ENCODE data around the gene MATN4.
A peak's percentile ranks its signal among the peaks of the same experiment; 100 is the strongest.
"Not testable (repeated sequence)": the region's sequence is repeated elsewhere in the genome, so short reads cannot be mapped to it uniquely, and the experiment has no call there.

Gene MATN4

DNA sequence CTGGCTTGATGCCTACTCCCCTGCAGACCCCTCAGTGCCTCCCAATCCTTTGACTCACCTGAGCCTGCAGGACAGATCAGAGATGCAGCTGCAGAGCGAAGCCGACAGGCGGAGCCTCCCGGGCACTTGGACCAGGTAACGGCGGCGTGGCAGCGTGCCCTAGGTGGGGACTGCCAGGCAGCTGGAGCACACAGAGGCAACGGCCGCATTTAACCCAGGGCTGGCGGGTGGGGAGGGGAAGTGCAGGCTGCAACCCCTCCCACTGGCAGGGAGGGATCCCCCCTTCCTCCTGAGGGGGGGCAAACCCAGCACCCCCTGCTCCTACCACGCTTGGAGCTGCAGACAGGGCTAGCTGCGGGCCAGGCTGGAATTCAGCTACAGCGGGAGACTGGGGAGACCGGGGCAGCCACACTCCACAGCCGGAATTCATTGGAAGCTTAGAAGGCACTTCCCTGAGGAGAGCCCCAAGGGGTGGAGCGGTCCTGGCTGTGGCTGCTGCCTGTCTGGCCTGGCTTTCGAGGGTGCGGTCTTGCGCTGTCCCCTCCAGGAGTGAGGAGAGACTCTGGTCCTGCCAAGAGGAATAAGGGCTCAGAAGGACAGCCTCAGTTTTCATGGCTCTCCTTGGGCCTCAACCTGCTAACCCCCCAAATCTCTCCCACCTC, at the start of gene MATN4:
Gene MATN4 (minus strand): TSS at position 183 of the 662 bp plus-strand sequence. CDS start 2,717 bp downstream, outside the sequence.
- DNase-seq = no peak

GRCh38 chr20:45355209-45356084, 47.3 kb upstream of the MATN4 start:
- DNase-seq = no peak

DNA sequence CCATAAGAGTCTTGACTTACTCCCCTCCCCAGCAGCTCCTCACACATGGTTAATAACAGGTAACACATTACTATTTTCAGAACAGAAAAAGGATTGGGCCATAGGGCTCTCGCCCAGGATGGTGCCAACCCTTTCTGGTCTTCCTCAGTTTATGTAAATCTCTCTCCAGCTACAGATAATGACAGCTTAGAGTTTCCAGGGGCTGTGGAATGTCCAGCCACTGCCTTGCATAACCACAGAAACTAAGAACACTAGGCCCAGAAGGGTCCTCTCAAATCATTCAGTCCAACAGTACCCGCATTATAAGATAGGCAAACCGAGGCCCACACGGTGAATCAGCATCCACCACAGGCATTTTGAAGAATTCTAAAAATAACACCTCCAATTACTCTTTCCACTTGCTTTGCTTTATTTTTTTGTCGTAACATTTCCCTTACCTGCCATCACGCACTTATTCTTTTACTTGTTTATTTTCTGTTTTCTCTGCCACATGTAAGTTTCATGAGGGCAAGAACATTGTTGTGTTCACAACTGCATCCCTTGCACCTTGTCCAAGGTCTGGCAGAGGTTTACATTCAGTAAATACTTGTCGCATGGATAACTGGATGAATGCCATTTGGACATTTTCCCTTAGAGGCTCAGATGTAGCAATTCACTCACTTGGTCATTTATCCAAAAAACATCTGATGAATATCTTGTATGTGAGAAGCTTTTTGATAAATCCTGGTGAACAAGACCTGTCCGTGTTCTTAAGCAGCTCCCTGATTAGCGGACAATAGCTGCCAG, 46.5 kb upstream of the MATN4 start:
- peak in 1 of 14 donors; percentile 11 for DNase-seq

DNA sequence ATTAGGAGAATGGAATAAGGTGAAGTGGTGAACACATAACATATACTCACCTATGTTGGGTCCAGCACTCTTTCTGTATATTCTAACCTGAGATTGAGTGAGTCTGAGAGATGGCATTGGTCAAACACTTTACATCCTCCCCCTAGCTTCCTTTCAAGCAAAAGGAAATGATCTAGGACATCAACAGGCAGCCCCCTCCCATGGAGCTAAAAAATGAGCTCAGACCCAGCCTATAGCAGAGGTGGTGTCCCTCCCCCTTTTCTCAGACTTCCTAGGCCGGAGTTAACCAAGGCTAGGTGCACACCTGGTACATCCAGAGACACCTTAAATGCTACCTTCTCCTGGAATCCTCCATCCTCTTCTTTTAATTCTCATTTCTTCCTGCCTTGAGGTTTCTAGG, 45.6 kb upstream of the MATN4 start:
- no peak for DNase-seq

- no peak for DNase-seq
Measured at GRCh38 chr20:45352729-45353128, 44.6 kb upstream of the MATN4 start.

DNA sequence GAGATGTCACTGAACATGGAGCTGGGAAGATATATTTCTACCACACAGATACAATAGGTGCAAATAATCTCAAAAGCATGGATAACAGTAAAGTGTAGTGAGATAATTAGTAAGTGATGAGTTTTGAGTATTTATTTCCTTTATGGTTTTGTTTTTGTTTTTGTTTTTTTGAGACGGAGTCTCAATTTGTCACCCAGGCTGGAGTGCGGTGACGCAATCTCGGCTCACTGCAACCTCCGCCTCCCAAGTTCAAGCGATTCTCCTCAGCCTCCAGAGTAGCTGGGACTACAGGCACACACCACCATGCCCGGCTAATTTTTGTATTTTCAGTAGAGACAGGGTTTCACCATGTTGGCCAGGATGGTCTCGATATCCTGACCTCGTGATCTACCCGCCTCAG, 42.7 kb upstream of the MATN4 start:
- not testable (repeated sequence) for DNase-seq

GRCh38 chr20:45350217-45350616, 42.1 kb upstream of the MATN4 start:
- DNase-seq = no peak

DNA sequence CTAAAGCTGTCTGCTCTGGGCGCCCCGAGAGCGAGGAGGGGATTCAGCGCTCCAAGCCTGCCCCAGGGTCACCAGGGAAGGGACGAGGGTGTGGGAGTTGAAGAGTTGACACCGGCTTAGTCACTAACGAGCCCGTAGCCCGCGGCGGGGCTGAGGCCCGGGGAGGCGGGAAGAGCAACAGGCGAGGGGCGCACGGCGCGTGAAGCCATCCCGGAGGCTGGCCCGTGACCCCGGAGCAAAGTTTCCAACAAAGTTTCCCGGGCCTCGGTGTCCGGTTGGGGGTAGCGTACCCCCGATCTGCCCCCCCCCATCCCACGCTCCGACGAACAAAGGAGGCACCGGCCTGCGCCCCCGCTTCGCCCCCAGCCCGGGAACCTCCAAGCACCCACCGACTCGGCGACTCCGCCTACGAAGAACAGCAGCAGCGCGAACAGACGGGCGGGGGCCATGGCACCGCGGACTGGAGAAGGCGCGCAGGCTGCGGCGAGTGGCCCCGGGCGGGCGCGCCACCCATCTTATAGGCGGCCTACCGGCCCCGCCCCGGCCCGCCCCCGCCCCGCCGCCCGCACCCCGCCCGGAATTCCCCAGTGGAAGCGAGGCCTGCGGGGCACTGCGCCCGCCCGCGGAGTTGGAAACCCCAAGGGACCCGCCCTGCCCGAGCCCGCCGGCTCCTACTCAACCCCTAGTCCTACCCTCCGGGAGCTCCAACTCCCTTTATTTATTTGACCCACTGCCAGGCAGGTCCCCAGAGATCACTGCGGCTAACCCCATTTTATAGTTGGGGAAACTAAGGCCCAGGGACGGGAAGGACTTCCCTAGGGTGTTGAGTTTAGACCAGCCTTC, 40.1 kb upstream of the MATN4 start, which contains the start of gene SDC4:
Gene SDC4 (minus strand): TSS at position 489 of the 843 bp plus-strand sequence. CDS start 40 bp downstream, at position 449.
- peak in 6 of 14 donors; percentile 14 to 64 (median 24) for DNase-seq

DNA sequence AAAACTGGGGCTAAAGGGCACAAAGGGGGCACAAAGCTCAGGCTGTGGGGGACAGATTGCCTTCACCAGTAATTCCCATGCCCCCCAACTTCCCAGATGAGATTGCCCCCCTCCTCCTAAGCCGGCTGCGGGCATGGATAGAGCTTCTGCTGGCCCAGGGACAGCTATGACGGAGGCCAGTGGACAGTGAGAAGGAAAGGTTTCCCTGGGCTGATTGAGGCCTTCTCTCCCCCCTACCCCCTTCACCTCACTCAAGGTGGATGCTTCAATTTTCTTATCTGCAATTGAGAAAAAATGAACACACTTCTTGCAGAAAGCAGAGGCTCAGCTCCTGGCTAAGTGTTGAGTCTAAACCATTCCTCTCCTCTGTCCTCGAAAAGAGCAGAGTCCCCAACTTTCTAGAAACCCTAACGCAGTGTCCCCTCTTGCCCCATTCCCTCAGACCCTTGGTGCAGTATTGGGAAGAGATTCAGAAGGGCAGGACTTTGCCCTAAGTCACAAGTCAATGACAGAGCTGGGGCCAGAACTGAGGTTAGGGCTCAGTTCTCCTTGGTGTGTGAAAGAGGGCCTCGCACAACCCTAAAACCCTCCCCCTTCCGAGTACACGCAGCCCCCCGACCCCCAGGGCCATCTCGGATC, 39.3 kb upstream of the MATN4 start:
- DNase-seq = no peak

DNA sequence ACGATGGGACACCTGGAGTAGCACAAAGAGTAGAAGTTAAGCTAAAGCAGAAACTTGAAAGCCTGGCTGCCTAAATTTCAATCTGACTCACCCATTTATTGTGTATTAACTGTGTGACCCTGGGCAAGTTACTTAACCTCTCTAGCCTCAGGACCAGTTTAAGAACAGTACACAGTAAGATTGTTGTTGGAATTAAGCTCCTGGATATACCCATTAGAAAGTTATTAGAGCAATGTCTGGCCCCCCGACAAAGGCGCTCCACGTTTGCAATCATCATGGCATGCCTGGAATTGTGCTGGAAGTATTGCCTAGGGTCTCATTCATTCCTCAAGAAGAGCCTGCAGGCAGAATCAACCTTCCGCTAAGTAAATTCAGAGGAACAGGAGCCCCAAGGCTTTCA, 38.8 kb upstream of the MATN4 start:
- no peak for DNase-seq

GRCh38 chr20:45346291-45346718, 38.2 kb upstream of the MATN4 start:
- no peak for DNase-seq

DNA sequence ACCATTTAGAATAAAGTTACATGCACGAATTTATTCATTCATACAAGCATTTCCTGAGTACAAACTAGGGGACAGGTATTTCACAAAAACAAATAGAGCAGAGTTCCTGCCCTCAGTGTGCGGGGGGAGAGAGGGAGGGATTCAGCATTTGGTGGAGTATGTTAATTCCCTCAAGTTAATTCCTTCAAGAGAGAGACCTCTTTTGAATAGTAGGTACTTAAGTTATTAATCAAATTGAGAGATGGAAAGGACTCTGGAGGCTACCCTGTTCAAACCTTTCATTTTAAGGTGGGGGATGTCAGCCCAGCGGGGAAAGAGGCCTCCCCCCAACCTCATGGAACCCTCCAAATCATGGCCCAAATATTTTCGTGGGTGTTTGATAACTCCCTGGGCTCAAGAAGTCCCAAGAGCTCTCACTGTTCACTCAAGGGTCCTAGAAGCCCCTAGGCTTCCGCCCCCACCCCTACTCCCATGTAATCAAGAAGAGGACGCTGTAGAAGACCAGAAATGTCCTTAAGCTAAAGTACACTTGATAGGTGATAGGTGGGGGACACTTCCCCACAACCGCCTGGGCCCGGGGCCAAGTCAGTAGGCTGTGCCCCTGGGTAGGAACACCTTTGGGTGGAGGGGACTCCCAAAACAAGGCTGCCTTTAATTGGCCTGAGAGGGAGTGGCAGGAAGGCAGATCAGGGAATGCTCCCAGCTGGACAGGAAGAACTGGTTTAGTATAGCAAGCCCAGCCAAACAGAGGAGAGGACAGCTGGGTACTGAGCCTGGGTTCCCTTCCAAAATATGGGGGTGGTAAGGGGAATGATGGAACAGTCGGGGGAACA, 37.2 kb upstream of the MATN4 start:
- peak in 1 of 14 donors; percentile 9 for DNase-seq

- DNase-seq = peak in 10 of 14 donors; percentile 9 to 80 (median 56)
Measured at GRCh38 chr20:45344168-45344860, 36.2 kb upstream of the MATN4 start.

DNA sequence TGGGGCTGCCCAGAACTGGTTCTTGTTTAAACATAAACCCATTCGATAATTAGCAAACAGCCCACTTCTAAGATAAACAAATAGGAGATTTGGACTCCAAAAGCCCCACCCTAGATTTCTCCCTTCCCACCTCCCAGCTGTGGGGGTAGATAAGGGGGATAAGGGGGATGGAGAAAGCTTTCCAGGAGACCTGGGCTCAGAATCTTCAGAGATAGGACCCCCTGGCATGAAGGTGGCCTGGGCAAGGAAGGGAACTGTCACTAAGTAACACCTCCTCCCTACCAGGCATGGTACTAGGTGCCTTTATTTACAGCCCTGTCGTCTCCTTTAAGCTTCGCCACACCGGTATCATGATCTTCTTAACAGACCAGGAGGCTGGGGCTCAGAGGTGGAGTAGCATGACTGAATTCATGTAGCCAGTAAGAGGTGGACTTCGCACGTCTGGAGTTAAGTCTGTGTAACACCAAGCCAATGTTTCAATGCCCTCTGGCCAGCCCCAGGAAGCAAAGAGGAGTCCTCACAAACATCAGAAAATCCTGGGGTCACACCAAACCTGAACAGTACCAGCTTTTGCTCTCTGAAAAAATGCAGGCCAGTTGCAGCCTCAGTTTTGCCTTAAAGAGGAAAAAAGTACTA, 35.6 kb upstream of the MATN4 start:
- DNase-seq = no peak

- no peak for DNase-seq
Measured at GRCh38 chr20:45342855-45343531, 34.9 kb upstream of the MATN4 start.

DNA sequence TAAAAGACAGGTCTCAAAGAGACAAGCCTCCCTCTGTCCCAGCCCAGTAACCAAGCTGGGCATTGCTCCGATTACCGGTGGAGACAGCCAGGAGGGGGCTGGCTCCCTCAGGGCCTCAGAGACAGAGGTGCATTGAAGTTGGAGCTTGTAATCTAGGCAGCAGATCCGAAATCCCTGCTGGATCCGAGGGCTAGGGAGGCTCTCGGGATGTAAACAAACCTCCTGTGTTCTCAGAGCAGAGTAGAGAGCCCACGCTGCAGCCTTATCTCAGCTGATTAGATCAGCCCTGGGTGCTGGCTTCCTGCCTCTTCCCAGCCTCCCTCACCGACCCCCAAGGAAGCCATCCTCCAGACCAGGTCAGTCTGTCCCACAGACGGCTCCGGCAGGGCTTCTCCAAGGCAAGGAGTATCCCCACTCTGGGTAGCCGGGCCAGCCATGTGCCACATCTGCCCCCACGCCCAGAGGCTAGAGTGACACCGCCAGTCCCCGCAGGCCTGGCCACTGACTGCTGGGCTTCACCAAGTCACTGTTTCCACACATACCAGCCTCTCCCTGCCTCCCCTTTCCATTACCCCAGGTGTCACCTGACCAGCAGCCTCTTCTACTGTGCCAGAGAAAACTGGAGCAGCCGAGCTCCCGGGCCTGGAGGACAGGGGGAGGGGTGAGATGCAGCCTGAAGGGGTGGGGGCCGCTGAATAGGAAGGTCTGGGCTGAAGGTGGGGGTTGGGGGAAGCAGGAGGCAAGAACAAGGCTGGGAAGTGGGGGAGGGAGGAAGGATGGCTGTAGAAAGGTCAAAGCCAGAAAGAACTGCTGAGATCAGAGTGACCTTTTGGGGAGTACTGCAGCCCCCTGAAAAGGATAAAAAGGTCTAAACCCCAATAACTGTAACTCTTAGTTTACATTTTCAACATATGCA, 34.1 kb upstream of the MATN4 start:
- peak in 11 of 14 donors; percentile 21 to 76 (median 60) for DNase-seq

GRCh38 chr20:45341579-45341938, 33.5 kb upstream of the MATN4 start:
- DNase-seq = no peak
